Fibroblast of peridontal ligament (primary cell): ENCODE measurements around the gene LEAP2.
A peak's percentile ranks its signal among the peaks of the same experiment; 100 is the strongest.

Experiments used
- DNase-seq: peaks from one replicate; pipeline ENCODE4 v3.0.0-alpha.2; 2010; ENCODE audit errors: extremely low read depth

LEAP2 gene, protein sequence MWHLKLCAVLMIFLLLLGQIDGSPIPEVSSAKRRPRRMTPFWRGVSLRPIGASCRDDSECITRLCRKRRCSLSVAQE

DNA sequence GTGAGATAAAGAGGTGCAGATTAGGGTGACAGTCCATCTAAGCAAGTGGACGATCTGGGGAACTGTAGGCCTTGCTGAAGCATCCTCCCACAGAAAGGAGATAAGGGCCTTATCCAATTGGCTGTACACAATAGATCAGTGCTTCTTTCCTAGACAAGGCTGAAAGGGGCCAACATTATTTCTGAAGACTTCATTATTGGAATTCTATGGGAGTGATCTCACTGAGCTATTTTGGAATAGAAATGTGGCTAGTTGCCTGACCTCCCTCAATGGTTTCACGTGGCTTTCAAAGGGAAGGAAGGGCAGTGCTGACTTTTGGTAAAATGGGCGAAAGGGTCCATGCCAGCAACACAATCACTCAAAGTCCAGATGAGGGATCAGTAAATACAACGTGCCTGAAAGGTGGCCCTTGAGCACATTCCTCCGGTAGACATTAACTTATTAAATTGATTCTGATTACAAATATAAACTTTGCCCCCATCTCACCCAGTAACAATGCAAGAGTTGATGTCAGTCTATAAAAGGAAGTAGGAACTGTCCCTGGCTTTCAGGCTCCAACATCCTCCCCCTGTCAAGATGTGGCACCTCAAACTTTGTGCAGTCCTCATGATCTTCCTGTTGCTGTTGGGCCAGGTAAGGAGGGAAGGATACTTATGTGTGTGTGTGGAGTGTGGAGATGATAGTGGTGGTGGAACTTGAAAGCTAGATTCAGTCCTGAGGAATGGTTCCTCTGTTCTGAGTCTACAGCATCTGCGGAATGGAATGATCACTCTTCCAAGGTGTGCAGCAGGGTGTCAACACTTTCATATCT is at the start of gene LEAP2:
Gene LEAP2 (plus strand): TSS at position 550 of the 811 bp plus-strand sequence. CDS start 27 bp downstream, at position 577.
- peak; percentile 36 for DNase-seq

DNA sequence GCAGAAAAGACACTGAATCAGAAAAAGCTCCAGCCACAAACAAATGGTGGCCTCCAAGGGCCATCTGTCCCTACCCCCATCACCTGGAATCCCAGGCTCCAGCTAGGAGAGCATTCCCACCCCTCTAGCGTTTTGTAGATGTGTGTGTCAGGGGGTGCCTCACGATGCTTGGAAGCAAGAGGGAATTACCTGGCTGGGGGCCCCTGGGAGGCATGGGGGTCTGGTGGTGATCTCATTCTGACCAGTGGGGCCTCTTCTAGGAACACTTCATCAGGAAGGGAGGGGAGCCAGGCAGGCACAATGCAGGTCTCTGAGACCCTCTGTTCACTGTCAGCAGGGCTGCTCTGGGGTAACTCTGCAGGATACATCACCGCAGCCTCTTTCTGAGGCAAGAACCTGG is 49.0 kb upstream of the LEAP2 start:
- no peak for DNase-seq

DNA sequence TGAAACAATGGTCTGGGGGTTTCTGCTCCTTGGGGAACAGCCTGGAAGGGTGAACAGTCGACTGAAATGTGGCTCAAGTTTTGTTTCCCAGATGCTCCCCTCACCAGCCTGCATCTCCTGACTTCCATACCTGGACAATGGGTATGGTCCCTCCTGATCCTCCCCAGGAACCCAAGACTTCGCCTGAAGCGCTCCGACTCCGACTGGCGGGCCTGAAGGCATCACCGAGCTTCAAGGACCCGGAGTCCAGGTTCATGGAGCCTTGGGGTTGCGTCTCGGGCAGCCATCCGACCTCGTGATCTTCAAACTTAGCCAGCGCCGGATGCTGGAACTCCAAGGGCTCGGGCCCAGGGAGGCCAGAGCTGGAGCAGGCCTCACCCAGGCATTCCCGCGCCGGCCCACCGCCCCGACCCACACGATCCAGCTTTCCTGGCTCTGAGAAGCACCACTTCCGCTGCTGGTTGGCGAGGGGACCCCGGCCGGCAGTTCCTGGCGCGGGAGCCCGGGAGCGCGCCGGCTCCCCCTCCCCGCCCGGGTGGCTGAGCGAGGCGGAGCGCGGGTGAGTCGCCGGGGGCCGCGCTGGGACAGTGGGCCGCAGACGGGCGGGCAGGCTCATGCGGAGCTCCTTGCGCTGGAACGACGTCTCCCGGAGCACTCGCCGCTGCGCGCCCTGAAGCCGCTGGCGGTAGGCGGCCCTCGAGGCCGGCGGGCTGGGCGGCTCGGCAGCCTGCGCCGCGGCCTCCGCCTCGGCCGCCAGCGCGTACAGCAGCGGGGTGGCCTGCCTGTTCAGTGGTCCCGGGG is 48.2 kb upstream of the LEAP2 start:
- no peak for DNase-seq

DNA sequence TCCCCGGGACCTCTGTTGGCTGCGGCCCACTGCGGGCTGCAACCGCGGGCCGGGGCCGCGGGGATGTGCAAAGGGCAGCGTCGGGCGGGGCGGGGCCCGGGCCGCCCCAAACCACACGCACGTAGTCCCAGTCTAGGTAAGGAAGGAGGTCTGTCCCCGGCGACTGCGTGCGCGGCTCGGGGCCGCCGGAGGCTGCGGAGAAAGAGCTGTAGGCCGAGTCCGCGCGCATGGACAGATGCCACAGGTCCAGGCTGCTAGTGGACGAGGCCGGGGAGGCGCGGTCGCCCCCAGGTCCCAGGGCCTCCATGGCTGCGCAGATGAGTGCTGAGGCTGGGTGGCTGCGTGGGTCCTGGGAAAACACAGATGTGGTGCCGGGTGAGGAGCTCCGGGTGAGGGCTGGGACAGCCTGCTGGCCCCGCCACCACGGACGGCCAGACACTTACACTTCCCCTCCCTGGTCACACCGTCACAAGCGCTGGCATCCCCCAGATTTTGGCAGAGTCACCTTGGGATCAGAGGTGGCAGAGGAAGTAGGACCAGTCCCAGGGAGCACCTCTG is 47.6 kb upstream of the LEAP2 start:
- DNase-seq, result no peak

DNA sequence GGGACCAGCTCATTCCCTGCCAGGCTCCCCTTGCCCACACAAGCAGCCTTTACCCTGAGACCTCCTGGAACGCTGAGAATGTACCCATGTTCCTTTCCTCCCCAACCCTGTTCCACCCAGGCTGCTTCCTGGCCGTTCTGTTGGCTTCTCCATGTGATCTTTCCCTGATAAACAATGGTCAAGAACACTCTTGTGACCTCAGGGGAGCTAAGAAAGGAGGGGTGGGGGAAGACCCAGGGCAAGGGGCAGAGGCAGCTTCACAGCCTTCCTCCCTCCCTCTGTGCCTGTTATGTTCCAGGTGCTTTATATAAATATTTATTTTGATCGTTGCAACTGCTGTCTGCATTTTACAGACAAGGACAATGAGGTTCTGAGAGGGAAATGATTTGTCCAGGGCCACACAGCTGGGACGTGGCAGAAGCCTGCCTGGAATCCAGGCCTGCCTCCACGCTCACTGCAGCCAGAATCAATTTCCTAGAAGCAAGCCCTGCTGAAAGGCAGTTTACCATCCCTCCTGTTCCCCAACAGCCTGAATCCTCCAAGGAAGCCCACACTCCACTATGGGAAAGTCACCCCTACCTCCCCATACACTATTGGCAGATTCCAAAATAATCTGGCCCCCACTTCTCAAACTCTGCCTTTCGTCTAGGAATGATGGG is 46.9 kb upstream of the LEAP2 start:
- DNase-seq, result no peak

DNA sequence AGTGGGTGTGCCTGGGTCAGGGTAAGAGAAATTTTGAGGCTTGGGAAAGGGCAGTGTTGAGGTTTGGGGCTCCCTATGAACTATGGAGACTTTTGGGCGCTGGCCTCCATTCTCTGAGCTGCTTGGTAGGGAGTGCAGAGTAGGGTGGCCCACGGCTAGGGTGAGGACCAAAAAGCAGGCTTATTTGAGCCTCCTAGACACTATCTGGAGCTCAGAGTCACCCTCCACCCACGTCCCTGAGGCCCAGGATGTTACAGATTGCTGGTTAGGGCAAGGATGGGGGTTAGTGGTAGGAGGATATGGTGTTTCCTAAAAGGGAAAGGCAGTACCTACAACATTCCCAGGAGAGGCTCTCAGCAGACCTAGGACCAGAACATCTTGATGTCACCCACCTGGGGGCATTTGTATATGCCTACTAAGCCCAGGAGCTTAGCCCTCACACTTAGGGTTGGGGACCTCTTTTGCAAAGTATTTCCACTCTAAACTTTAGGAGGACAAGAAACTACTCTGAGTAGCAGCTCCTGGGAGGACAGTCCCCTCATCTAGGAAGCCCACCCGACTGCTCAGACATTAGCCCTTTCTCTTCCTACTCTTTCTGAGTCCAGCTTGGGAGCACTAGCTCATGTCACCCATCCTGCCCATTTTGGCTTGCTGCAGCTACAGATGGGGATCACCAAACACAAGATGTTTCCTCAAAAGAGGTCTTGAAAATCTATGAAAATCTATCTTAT is 45.4 kb upstream of the LEAP2 start:
- no peak for DNase-seq

DNA sequence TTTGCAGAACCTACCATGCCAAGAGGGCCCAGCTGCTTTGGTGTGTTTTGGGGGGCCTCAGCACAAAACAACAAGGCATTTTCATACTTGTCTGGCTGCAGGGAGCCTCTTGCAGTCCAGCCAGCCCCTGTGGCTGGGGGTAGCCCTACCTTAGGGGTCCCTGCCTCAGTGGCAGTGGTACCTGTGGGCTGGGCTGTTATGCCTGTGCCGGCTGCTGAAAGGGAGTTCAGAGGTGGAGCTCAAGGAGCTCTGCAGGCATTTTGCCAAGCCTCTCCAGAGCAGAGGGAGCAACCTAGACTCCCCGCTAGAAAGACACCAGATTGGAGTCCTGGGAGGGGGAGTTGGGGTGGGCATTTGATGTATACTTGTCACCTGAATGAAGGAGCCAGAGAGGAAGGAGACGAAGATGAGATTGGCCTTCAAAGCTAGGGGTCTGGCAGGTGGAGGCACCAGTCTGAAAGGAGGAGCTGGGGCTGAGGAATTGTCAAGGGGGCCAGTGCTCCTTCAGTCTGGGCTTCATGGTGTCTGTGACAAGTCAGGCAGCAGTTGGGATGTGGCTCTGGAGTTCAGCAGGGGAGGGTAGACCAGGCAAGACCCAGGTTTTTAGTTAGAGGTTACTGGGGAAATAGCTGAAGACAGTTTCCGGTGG is 44.5 kb upstream of the LEAP2 start:
- DNase-seq, result no peak

DNA sequence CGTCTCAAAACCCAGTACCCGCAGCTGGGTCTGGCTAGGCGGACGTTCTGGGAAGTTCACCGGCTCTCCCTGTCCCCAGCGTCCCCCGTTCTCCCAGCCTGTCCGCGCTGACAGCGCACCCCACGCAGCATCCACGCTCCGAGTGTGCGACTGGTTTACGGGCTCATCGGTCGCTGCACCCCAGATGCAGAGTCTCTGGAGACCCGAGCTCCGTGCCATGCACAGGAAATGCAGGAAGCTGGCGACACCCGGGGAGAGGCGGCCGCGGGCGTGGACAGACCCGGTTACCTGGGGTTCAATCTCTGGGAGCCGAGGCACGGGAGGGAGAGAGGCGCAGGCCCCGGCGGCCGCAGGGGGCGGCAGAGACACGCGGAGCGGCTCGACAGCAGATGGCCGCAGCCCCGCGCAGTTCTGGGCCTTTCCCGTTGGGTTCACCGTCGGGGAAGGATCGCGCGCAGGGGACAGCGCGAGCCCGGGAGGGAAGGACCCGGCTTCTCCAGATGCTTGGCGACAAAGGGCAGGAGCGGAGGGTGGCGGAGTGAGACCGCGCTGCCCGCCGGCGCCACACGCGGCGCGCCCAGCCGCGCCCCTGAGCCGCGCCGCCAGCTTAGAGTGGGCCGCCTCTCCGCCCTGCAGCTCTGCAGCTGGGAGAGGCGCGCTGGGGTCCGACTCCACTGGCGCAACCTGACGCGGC is 43.6 kb upstream of the LEAP2 start:
- peak; percentile 49 for DNase-seq

DNA sequence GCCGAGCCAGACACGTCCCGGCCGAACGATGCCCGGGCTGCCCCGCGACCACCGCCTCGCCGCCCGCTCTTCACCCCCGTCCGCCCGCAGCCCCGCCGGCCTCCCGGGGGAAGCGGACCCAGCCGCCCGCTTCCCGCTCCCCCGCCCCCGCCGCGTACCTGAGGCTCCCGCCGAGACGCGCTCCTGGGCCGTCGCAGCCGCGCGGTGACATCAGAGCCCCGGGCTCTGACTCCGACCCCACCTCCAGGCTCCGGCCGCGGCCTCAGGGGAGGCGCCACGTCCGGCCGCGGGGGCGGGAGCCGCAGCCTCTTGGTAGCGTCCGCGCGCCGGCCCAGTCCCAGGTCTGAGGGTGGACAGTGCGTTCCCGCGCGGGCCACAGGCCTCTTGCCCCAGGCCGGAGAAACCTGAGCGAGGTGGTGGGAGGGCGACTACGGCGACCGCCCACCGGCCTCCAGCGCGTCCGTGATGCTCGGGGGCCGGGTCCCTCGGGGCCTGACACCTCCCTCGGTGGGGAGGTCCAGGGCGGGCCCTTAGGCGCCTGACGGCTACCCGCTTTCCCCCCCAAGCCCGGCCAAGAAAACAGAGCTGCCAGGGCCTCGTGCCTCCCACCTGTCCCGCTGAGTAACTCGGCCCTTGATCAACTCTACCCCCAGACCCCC is 42.9 kb upstream of the LEAP2 start, which contains the start of gene SHROOM1:
Gene SHROOM1 (minus strand): TSS at position 212 of the 659 bp plus-strand sequence. CDS start 4,507 bp downstream, outside the sequence.
- no peak for DNase-seq

DNA sequence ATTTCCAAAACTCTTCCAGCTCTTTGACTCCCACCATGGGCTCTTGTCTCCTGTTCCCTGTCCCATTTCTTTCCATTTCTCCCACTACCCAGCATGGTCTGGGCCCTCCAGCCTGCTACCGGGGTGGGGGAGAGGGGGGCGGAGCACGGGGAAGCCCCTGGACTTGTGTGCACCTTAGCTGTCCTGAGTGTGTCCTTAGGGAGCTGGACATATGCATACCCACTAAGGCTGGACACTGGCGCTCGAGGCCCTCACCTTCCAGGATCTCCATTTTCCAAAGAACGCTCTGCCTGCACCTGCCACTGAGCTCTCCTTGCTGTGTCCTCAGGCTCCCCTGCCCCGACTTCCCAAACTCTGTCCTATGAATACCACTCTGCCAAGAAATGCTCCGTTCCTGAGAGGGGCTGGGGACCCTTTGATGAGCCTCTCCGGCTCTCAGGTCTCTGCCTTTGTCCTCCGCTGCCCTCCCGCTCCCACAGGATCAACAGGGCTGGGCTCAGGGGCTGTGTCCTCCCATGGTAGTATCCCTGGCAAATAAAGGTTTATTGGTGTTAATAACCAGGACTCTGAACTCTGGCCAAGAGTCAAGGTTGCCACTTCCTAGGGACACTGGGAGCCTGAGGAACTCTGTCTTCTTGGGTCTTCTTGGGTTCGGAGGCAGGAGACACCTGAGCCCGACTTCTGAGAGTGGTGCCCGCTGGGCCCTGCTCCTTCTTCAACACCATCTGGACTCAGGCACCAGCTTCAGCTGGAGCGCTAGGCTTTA is 42.2 kb upstream of the LEAP2 start:
- DNase-seq, result no peak

DNA sequence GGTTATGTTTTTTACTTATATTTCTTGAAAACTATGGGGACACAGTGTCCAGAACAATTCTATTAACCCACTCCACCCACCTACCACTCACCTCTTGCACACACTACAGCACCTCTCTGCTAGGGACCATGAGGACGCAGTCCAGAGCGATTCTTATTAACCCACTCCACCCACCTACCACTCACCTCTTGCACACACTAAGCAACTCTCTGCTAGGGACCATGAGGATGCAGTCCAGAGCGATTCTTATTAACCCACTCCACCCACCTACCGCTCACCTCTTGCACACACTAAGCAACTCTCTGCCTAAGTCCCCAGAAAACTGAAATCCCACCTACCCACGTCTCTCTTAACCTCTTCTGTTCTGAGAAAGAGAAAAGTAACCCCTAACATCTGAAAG is 40.9 kb upstream of the LEAP2 start:
- DNase-seq, result no peak

DNA sequence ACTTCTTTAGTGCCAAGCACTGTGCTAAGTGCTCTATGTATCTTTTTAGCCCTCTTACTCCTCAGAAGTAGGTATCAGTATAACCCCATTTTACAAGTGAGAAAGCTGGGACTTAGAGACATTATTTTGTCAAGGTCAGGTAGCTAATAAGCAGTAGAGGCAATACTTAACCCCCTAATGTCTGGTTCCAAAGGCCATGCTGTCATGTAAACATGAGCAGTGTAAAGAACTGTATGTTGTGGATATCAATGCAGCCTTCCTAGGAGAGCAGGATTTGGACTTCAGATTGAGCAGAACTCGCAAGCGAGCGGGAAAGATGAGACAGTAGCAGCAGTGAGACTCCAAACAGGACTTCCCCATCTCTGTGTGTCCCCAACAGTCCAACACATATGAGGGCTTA is 39.4 kb upstream of the LEAP2 start:
- no peak for DNase-seq

DNA sequence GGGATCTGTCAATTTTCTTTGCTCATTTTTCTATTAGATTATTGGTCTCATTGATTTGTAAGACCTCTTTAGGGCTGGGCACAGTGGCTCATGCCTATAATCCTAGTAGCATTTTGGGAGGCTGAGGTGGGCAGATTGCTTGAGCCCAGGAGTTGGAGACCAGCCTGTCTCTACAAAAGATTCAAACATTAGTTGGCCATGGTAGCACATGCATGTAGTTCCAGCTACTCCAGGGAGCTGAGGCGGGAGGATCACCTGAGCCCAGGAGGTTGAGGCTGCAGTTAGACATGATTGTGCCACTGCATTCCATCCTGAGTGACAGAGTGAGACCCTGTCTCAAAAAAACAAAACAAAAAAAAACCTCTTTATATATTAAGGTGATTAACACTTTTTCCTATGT is 36.6 kb upstream of the LEAP2 start:
- no peak for DNase-seq

DNA sequence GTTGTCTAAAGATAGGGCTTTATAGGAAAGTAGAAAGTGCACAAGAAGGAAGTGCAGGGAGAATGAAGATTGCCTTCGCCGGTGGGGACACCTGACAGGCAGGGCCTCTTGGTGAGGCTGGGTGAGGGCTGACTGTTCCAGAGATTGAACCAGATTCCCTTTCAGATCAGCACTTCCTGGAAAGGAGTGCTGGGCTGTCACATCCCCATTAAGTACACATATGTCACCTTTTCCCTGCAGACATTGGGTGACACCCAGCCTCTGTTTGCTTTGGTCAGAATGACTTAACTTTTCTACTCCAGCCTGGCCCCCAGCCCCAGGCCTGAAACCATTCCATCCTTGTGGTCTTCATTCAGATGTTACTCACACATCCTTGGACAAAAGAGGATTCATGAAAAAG is 35.6 kb upstream of the LEAP2 start:
- no peak for DNase-seq

DNA sequence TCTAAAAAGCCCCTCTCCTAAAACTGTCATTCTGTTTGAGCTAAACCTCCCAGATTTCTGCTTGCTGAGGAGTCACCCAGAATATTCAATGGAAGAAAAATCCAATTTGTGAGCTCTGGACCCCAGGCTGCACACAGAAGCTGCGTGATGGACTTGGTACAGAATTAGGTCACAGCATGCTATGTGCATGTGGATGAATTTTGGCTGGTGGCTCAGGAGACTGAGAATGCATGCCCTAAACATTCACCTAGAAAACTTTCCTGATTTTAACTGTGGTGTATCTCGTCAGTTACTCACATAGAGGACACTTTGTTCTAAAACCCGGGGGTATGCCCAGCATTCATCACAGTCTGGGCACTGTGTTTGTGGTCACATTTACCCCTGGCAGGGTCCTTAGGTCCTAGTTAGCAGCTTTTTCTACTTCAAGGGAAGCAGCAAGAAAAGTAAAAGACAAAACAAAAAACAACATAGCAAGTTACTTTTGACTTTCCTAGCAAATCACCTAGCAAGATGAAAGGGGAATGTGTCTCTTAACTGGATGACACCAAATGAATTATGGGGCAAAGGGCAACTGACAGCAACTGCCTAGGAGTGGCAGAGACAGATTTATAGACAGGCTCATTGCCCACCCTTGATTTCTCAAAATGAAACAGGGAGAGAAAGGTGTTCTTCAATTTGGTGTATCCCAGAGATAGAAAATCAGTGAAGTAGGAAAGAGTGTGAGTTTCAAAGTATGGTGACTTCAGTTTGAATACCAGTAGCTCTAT is 34.8 kb upstream of the LEAP2 start:
- DNase-seq, result no peak

DNA sequence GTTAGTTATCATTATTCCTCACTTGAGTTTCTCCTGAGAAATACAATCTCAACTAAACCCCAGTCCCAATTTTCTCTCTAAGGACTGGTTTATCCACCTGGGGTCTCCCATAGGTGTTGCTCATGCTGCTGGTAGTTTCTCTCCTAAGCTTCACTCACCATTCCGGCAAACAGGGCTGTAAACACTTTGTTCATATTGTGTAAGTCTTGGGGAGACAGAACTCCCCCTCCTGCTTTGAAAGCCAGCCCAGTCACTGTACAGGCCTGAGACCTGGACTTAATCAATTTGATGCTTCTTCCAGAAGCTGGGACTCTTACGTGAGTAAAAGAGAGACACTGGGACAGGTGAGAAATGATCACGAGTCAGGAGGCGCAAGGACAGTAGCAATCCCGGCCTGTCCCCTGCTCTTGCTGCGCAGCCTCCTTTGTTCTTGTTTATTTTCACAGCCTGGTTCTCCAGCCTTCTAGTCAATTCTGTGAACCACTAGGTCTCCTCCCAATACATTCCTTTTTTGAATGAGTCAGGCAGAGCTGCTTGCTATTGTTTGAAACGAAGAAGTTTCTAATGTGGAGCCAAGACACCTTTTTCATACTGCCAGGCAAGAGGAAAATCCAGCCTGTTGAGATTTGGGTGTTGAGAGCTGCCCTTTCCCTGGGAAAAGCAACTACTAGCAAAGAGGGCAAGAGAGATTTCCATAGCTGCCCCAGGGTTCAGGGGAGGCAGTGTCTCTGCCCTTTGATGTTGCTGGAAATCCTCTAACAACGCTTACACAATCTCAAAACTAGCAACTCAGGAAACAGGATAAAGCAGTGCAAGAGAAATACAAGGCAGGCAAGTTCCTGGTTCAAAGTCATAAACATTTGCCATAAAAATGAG is 33.8 kb upstream of the LEAP2 start:
- DNase-seq, result peak; percentile 84

DNA sequence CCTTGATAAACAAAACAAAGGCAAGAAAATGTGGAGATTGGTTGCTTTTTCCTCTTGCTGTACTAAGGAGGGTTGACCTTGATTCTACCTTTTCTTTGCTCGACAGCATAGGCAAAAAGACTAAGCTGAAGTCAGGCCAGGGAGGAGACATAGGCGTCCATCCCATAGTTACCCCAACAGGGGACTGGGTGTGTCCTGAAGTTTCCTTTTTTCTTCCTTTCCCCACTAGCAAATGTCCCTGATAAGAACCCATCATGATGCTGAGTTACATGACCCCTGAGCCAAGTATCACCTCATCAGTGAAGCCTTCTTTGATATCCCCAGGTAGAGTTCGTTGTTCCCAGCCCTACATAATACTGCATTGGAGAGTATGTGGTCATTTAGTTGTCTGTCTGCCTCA is 33.2 kb upstream of the LEAP2 start:
- DNase-seq, result no peak
